Caco-2 (cell line): Measurements from ENCODE around the gene DLST. TPM values are rescaled to one million over a fixed set of nuclear protein-coding genes. Genes with fewer than 3 reads are reported as not detected.
A peak's percentile ranks its signal among the peaks of the same experiment; 100 is the strongest.

Source experiments
- BruUV-seq: library from RNA; stranded (reverse); fragments of 400-500 nt; replicated peaks from 2 replicates; lab custom pipeline; 2021; lab: Mats Ljungman, UMichigan
- CTCF ChIA-PET: fragments of 300-600 bp; sonication (Branson Sonifier 250); formaldehyde crosslinking; loops from one replicate; lab custom pipeline; 2022; ENCODE audit warnings: antibody characterized with exemption; lab: Charles Lee
- POLR2A ChIA-PET: fragments of 300-600 bp; sonication (Branson Sonifier 250); formaldehyde crosslinking; loops from one replicate; lab custom pipeline; 2022; ENCODE audit warnings: antibody characterized with exemption; lab: Charles Lee
- DNase-seq, 2 experiments: peaks; one replicate each; pipeline versions ENCODE4 v3.0.0 to v3.0.0-alpha.2; 2020 to 2022
- H3K27me3 ChIP-seq: replicated peaks from 2 replicates; pipeline ENCODE4 v1.6.0; 2011; ENCODE audit warnings: low read length; ENCODE audit not compliant: control insufficient read depth, insufficient read depth
- H3K36me3 ChIP-seq: 2 replicates; pipeline ENCODE4 v1.5.1; 2011; ENCODE audit warnings: low read length; ENCODE audit not compliant: control insufficient read depth, insufficient read depth
- H3K4me1 ChIP-seq: fragments of 250-450 bp; sonication (Bioruptor Pico); 2 replicates; pipeline ENCODE4 v1.5.1; 2020; ENCODE audit warnings: mild to moderate bottlenecking
- H3K4me3 ChIP-seq: 2 replicates; pipeline ENCODE4 v1.5.1; 2011; ENCODE audit warnings: low read depth, mild to moderate bottlenecking, control low read depth, low read length
- H3K9me3 ChIP-seq: fragments of 250-450 bp; sonication (Bioruptor Pico); 2 replicates; pipeline ENCODE4 v1.5.1; 2020; ENCODE audit warnings: mild to moderate bottlenecking, moderate library complexity
- H3K27ac Mint-ChIP-seq: one replicate; pipeline ENCODE4 v1.8.0; 2022; ENCODE audit warnings: mixed read lengths; ENCODE audit not compliant: unreplicated experiment
- H3K27me3 Mint-ChIP-seq: one replicate; pipeline ENCODE4 v1.8.0; 2022; ENCODE audit warnings: mixed read lengths; ENCODE audit not compliant: insufficient read depth, unreplicated experiment
- H3K36me3 Mint-ChIP-seq: one replicate; pipeline ENCODE4 v1.8.0; 2022; ENCODE audit warnings: mild to moderate bottlenecking, mixed read lengths; ENCODE audit not compliant: insufficient read depth, unreplicated experiment
- H3K4me1 Mint-ChIP-seq: one replicate; pipeline ENCODE4 v1.8.0; 2022; ENCODE audit warnings: low read depth, mixed read lengths; ENCODE audit not compliant: unreplicated experiment
- H3K4me3 Mint-ChIP-seq: one replicate; pipeline ENCODE4 v1.8.0; 2022; ENCODE audit warnings: mild to moderate bottlenecking, moderate library complexity, mixed read lengths; ENCODE audit not compliant: unreplicated experiment
- H3K9me3 Mint-ChIP-seq: one replicate; pipeline ENCODE4 v1.8.0; 2022; ENCODE audit warnings: mixed read lengths; ENCODE audit not compliant: unreplicated experiment
- CTCF ChIP-seq, 2 experiments: fragments of 200-600 bp in 1 of 2; IDR thresholded peaks; 1 replicate in 1 of 2; 2 replicates in 1 of 2; pipeline versions ENCODE4 v1.5.1 to v1.8.0; 2011 to 2022; ENCODE audit warnings: antibody characterized with exemption in 1 of 2, control low read depth in 1 of 2, inconsistent platforms in 1 of 2, low read depth in 1 of 2, low read length in 1 of 2, mild to moderate bottlenecking in 1 of 2, moderate library complexity in 1 of 2; ENCODE audit not compliant: insufficient read depth in 1 of 2, severe bottlenecking in 1 of 2, unreplicated experiment in 1 of 2
- intact Hi-C: fragments of 100-400 bp; cut with micrococcal nuclease; formaldehyde crosslinking; loops from one replicate; pipeline ENCODE4 v1.10.0; 2022; ENCODE audit not compliant: unreplicated experiment
- total RNA-seq: library from RNA; stranded (reverse); gene quantifications from 2 replicates; pipeline ENCODE4 v1.2.3, GENCODE V29; 2022

The DLST gene
- total RNA-seq, 1 experiment from 2014 or later, result 88.1 TPM

DNA sequence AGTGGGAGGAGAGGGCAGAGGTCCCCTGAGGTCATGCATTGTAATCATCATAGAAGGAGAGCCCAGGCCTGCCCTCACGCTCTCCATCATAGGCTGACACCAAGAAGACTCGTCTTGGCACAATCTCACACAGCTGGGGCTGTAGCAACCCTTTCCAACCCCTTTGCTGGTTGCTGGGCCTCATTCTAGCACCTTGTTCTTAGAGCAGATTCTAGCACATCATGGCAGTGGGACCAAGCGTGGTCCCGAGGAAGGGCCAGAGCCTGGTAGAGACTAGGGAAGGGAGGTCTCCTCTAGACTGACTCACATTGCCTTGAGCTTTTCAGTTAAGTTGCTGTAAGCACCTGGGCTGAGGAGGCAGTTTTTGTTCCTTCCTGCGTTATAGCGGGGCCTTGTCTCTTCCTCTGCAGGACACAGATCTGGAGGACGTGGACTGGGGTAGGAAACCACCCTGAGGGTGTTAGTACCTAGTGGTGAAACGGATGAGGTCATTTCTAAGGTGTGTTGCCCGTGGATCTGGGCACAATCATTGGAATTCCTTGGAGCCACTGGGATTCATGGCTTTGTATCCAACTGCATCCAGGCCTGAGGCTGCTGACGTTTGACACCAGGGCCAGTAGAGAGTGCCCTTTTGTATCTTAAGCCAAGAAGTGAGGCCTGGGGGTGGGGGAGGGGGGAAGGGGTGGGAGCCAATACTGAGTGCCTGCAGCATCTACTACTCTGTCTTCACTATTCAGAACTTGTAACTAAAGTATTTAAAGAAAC lies 21.4 kb downstream of the DLST start:
- no peak overlapping the region for H3K4me3 Mint-ChIP-seq
- intact Hi-C loops, result no loop called here
- H3K27ac Mint-ChIP-seq, result no peak overlapping the region
- Histone ChIP-seq H3K9me3 (no peaks in the 10 kb centered on the region), H3K4me3 (no peak overlapping the region), H3K4me1 (0 out of 2 replicates have a peak, but pooled peaks cover 2% of the 10 kb centered on the region), H3K27me3 (no peaks in the 10 kb centered on the region), H3K36me3 (peaks cover 3% of the 10 kb centered on the region; the same call in 1 of the 2 replicates)
- H3K4me1 Mint-ChIP-seq, result no peaks in the 10 kb centered on the region
- BruUV-seq, result TSS peak; percentile 59
- peaks cover 56% of the 10 kb centered on the region for H3K36me3 Mint-ChIP-seq
- no peak for TF ChIP-seq CTCF (IDR thresholded peaks at IDR 0.05; ENCODE audit: insufficient read depth in 1 of 2, low read depth in 1 of 2, low read length in 1 of 2, severe bottlenecking in 1 of 2, unreplicated experiment in 1 of 2)
- no peaks in the 10 kb centered on the region for H3K27me3 Mint-ChIP-seq
- ChIA-PET CTCF (interaction anchor here (0.5 to 1.5 kb wide), 2 partner anchors 42 to 239 kb away, joined by 3 to 4 read pairs; no protein-coding TSS in a partner anchor), POLR2A (no interaction called here)
- no peak for DNase-seq
- no peaks in the 10 kb centered on the region for H3K9me3 Mint-ChIP-seq

DNA sequence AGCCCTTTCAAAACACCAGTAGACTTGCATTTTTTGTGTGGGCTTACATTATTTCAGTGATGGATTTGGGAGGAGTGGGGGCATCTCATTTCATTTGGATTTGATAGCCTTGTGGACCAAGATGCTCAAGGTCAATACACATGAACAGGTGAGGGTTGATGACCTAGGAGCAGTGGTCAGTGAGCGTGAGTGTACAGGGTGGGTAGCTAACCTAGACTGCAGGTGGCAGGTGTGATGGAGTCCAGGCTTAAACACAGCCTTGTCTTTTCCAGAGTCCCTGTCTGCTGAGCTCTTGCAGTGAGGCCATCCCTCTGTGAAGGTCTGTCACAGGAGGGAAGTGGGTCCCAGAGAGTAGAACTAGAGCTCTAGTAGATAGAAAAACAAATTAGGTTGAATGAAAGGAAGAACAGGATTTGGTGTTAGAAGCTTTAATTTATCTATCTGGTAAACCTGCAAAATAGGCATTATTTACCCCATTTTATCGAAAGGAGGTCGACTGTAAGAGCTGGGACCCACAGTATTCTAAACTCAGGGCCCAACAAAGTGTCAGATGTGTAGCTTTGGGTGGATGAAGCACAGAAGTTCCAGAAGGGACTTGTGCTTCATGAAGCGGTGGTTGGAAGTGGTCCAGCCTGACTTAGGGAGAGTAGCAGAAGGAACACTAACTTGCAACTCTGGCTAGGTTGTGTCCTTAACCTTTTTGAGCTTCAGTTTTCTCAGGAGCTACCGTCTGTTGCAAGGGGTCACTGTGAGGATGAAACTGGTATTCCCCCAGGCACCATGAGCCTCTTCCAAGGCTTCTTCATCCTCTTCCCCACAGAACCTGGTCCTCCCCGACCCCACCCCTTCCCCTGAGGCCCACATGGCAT lies 23.2 kb downstream of the DLST start:
- POLR2A ChIA-PET, result interaction anchor here (0.6 to 1.1 kb wide), 2 partner anchors 18 to 147 kb away, joined by 4 to 8 read pairs; partner anchors contain the start of genes MLH3 and RPS6KL1
- no peak overlapping the region for H3K4me3 ChIP-seq
- no peaks in the 10 kb centered on the region for H3K27me3 Mint-ChIP-seq
- no peak overlapping the region for H3K27ac Mint-ChIP-seq
- no peaks in the 10 kb centered on the region for H3K27me3 ChIP-seq
- CTCF ChIA-PET, result interaction anchor here (0.6 to 4.8 kb wide), 12 partner anchors 12 to 296 kb away, joined by 3 to 122 read pairs (median 4); partner anchors contain the start of genes ACYP1, PROX2 and RPS6KL1
- no peaks in the 10 kb centered on the region for H3K9me3 ChIP-seq
- H3K36me3 ChIP-seq, result peaks cover 3% of the 10 kb centered on the region; the same call in 1 of the 2 replicates
- no peak for DNase-seq
- BruUV-seq, result no TSS peak
- H3K36me3 Mint-ChIP-seq, result peaks cover 40% of the 10 kb centered on the region
- no peaks in the 10 kb centered on the region for H3K4me1 ChIP-seq
- H3K4me3 Mint-ChIP-seq, result no peak overlapping the region
- no peak for TF ChIP-seq CTCF (IDR thresholded peaks at IDR 0.05; ENCODE audit: insufficient read depth in 1 of 2, low read depth in 1 of 2, low read length in 1 of 2, severe bottlenecking in 1 of 2, unreplicated experiment in 1 of 2)
- H3K4me1 Mint-ChIP-seq, result no peaks in the 10 kb centered on the region
- H3K9me3 Mint-ChIP-seq, result no peaks in the 10 kb centered on the region
- intact Hi-C loops, result loop anchor here (1.0 kb wide), 2 partner anchors 24 to 44 kb away; partner anchors contain the start of gene DLST
